GM21737 (cell line): ENCODE results near the gene ZNF148.

Experiments
- ATAC-seq: cut with Tn5 transposase; IDR thresholded peaks from one replicate; pipeline ENCODE4 v1.9.1; 2021; ENCODE audit warnings: mild to moderate bottlenecking, moderate library complexity; ENCODE audit not compliant: unreplicated experiment

ZNF148 gene

GRCh38 chr3:125289429-125289981, 85.6 kb downstream of the ZNF148 start:
- ATAC-seq, result no peak

- no peak for ATAC-seq
These were observed 87.9 kb downstream of the ZNF148 start for GRCh38 chr3:125287248-125287647.

DNA sequence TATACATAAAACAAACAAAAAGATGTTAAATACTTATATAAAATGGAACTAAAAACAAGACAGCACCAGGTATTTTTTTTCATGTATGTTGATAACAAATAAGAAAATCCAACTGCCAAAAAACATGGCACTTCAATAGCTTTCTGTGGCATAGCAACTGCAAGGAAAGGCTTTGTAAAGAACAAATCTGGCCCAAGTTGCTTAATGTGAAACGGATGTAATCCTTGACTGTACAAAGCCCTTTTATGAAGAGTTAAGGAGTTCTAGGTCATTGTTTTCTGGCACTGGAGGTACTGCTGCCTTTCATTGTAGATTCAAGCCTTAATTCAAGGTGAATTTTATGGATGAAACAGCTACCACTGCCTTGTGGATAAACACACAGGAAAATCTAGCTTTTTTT, 93.7 kb downstream of the ZNF148 start:
- no peak for ATAC-seq

DNA sequence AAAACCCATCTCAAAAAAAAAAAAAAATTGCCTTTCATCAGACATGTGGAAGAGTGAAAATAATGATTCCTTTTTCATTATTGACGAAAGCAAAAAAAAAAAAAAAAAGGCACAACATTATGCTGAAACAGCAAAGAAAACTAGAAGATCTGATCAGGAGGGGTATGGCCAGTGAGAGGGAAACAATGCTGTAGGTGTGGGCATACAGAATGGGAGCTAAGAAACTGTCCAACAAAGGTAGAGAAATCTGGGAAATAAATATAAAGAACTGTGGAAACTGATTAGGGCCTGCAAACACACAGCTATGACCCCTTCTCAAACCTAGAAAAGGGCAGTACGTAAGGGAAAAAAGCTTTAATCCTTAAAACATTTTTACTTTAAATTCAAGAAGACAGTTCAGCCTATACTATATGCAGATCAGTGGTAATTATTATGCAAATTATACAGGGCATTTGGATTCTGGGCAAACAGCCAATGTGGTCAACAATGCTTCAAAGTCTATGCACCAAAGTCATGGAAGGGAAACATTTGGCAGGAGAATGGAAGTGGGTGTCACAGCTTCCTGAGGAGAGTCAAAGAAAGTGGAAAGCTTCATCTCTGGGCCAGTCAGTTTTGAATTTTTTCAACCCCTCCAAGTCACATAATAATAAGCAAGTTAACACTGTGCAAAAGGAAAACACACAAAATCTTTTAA, 94.3 kb downstream of the ZNF148 start:
- no peak for ATAC-seq

DNA sequence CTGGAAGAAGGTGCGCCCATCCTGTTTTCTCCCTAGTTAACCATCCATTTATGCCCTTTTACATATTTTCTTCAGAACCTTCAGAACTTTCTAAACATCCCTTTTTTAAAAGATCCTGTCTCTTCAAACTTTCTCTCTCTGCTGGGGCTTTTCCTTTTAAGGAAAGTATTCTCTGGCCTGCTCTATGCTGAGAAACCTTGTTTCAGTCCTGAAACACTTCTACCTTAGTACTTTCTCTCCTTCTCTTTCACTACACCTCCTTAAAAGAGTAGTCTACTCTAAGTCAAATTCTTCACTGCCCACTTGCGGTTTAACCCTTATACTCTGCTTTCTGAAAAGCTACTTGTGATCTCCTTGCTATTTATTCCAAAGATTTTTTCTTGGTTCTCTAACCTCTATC, 97.0 kb downstream of the ZNF148 start:
- no peak for ATAC-seq

DNA sequence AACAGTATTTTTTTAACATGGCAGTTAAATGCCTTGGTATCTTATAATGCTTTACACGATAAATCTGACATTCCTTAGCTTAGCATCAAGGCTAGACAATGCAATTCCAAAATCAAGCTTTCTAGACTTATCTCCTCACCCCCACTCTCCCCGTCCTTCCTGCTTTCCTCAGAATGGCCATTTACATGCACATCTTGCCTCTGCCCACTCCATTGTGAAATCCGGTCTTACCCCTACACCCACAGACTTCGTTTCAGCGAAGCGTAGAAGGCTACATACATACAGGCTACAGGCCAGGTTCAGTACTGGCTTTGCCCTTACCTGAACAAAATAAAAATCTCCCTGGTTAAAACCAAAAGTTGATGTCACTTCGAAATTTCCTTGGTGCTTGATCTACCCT, 104.0 kb downstream of the ZNF148 start:
- no peak for ATAC-seq

DNA sequence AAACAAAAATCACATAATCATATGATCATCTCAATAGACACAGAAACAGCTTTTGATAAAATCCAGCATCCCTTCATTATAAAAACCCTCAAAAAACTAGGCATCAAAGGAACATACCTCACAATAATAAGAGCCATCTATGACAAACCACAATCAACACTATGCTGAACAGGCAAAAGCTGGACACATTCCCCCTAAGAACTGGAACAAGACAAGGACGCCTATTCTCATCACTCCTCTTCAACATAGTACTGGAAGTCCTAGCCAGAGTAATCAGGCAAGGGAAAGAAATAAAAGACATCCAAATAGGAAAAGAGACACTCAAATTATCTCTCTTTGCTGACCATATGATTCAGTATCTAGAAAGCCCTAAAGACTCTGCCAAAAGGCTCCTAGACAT, 107.7 kb downstream of the ZNF148 start:
- no peak for ATAC-seq

- ATAC-seq, result no peak
These were observed 108.2 kb downstream of the ZNF148 start for GRCh38 chr3:125266971-125267370.

- no peak for ATAC-seq
These were observed 113.0 kb downstream of the ZNF148 start for GRCh38 chr3:125262161-125262560.

DNA sequence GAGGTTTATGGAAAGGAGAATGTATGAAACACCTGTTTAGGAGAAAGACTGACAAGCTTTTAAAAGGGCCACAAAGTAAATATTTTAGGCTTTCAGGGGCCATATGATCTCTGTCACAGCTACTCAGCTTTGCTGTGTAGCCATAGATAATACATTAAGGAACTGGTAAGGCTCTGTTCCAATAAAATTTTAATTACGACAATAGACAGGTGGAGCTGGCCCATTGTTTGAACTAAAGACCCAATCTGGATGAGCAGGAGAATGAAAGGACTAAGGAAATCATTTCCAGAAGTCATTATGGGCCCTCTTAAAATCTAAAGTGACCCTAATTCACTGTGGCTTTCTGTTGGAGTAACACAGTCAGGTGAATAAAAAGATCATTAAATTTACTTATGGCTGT, 114.1 kb downstream of the ZNF148 start:
- no peak for ATAC-seq

DNA sequence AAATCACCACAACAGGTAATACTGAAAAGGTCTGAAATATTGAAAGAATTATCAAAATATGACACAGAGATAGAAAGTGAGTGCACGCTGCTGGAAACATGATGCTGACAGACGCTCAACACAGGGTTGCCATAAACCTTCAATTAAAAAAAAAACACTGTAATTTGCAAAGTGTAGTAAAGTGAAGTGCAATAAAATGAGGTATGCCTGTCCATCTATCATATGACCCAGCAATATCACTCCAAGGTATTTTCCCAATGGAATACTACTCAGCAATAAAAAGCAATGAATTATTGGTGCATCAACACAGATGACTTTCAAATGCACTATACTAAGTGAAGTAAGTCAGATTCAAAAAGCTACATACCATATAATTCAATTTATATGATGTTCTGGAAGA, 115.0 kb downstream of the ZNF148 start:
- ATAC-seq, result no peak

DNA sequence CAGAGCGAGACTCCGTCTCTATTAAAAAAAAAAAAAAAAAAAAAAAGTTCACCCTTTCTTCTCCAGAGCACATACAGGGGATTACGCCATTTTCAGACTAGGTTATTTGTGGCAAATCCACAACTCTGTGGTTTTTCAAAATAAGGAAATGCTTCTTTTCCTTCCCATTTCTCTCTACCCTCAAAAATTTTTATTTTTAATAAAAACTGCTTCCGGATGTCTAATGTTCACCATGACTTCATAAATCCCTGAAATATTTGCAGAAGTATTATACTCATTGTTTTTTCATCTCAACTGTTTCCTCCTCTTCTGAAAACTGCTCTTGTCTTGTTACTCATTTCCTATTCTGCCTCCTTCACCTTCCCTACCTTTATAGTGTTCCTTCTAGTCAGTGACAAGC, 117.6 kb downstream of the ZNF148 start:
- no peak for ATAC-seq

DNA sequence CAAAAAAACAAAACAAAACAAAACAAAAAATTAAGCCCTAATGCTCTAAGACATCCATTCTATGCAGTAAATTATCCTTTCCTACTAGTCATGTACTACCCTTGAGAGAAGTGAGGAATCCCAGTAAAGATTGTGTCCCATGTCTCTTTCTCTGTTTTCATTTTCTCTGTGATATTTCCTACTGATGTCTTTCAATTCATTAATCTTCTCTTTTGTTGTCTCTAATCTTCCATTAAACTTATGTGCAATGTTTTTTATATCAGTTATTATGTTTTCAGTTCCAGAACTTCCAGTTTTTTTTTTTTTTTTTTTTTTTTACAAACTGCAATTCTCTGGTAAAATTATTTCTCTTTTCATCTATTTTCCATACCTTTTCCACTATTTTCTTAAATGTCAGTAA, 118.5 kb downstream of the ZNF148 start:
- no peak for ATAC-seq

GRCh38 chr3:125250973-125251372, 124.2 kb downstream of the ZNF148 start:
- ATAC-seq, result no peak

GRCh38 chr3:125246237-125246636, 128.9 kb downstream of the ZNF148 start:
- no peak for ATAC-seq

DNA sequence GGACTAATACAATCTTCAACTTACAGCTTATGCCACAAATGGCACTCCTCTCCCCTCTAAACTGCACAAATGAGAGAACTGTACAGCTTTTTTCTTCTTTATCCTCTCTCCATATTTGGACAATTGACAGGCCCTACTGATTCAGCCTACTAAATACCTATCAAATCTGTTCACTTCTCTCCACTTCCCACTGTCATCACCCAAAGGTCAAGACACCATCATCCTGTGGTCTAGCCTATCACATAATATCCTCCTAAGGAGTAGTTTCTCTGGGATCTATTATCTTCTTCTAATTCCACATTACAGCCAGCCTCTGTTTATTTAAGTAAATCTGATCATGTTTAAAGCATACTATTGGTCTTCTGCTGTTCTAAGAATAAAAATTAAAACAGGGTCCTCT, 129.6 kb downstream of the ZNF148 start:
- ATAC-seq, result no peak

DNA sequence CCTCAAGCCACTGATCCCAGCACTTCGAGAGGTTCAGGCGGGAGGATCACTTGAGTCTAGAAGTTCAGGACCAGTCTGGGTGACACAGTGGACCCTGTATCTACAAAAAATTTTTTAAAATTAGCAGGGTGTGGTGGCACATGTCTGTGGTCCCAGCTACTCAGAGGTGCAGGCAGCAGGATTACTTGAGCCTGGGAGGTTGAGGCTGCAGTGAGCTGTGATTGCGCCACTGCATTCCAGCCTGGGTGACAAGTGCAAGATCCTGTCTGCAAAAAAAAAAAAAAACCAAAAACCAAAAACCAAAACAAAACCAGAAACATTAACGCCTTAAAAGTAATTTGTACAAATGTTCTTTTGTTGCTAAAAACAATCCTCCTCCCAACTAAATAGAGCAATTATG, 134.6 kb downstream of the ZNF148 start:
- no peak for ATAC-seq

- no peak for ATAC-seq
These were observed 135.9 kb downstream of the ZNF148 start for GRCh38 chr3:125239266-125239665.

DNA sequence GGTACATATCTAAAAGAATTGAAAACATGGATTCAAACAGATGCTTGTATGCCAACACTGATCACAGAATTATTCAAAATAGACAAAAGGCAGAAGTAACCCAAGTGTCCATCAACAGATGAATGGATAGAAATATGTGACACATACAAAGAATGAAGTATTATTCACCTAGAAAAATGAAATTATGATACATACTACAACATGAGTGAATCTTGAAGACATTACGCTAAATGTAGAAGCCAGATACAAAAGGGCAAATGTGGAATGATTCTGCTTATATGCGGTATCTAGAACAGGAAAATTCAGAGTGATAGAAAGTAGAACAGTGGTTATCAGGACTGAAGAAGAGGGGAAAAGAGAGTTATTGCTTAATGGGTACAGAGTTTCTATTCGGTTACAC, 136.4 kb downstream of the ZNF148 start:
- ATAC-seq, result no peak

- no peak for ATAC-seq
These were observed 138.7 kb downstream of the ZNF148 start for GRCh38 chr3:125236331-125236903.

DNA sequence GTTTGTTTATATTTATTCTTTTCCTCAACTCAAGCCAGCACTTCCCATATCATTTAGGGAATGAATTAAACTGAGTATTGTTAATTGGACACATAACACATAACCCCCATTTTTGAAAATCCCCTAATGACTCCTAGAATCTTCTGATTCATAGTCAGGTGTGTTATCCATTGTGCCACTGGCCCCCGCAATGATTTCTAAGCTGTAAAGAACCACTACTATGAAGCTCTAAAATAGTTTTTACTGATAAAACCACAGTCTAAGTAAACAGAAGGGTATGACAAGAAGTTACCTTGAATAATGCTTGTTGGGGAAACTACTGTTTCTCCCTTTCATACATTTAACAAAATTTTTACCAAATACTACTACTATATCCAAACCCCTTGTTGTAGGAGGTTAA, 140.3 kb downstream of the ZNF148 start:
- ATAC-seq, result no peak

DNA sequence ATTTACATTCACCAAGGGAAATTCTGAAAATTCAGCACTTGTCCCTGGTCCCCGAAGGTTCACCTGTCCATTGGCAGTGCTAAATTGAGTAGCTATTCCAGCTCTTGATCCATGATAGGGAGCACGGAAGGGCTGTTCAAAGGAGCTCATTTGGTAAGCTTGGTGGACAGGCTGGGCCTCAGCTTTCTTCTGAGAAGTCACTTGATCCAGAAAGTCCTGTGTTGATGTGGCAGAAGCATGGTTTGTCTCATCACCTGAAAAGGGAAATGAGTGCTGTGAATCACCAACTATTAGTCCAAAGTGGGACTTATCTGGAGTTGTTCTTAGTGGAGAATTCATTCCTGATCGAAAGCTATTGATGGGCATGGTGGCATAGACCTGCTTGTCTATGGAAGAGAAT, 142.7 kb downstream of the ZNF148 start:
- ATAC-seq, result no peak

DNA sequence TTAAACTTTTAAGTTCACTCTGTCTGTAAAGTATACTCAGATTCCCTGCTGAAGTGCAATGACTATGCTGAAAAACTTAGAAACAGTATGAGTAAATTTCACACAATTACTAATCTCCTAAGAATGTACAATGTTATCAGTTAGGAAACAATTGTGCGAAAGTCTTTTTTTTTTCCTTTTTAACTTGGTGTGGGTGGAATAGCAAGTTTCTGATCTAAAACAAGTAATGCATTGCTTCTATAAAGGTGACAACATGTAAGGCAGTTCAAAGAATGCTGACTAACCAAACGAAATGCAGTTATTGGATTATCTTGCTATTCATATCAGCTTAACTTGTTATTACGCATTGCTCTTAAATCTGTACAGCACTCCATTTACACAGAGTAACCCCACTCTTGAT, 143.2 kb downstream of the ZNF148 start:
- ATAC-seq, result no peak
